Fibroblast of lung (primary cell): ENCODE measurements around the gene SNAPIN.

Experiments
- CTCF ChIP-seq, 2 donors: IDR thresholded peaks in 1 of 2; conservative IDR thresholded peaks in 1 of 2; 1 replicate in 1 of 2; 2 replicates in 1 of 2; pipeline ENCODE4 v1.5.1; 2011 to 2012; ENCODE audit warnings: low read length in 2 of 2, control low read depth in 1 of 2, inconsistent platforms in 1 of 2, low read depth in 1 of 2, mild to moderate bottlenecking in 1 of 2
- EZH2 ChIP-seq: IDR thresholded peaks from 2 replicates; pipeline ENCODE4 v1.5.1; 2012; ENCODE audit warnings: low read length, control low read depth, mild to moderate bottlenecking; ENCODE audit errors: missing control alignments

- no peak for TF ChIP-seq CTCF (conservative IDR thresholded peaks at IDR 0.05 in 1 of 2, IDR thresholded peaks at IDR 0.05 in 1 of 2; ENCODE audit: low read depth in 1 of 2, low read length in 2 of 2)
- no peak for TF ChIP-seq EZH2
These were observed 32.0 kb upstream of the SNAPIN start for GRCh38 chr1:153626477-153626903.
